Progenitor cell of endocrine pancreas (in vitro differentiated cells): ENCODE measurements around the gene PTPRR. TPM values are rescaled to one million over a fixed set of nuclear protein-coding genes. Genes with fewer than 3 reads are reported as not detected.

Source experiments
- DNase-seq: peaks from one replicate; pipeline ENCODE4 v3.0.0; 2021; ENCODE audit warnings: low spot score; ENCODE audit not compliant: unreplicated experiment
- H3K27ac Mint-ChIP-seq: 2 replicates; pipeline ENCODE4 v1.8.0; 2021; ENCODE audit warnings: mild to moderate bottlenecking, moderate library complexity, mixed read lengths
- H3K27me3 Mint-ChIP-seq: 2 replicates; pipeline ENCODE4 v1.8.0; 2021; ENCODE audit warnings: mixed read lengths
- H3K36me3 Mint-ChIP-seq: 2 replicates; pipeline ENCODE4 v1.8.0; 2022; ENCODE audit warnings: mixed read lengths; ENCODE audit not compliant: insufficient read depth
- H3K4me1 Mint-ChIP-seq: 2 replicates; pipeline ENCODE4 v1.8.0; 2021; ENCODE audit warnings: low read depth, mixed read lengths
- H3K4me3 Mint-ChIP-seq: 2 replicates; pipeline ENCODE4 v1.8.0; 2021; ENCODE audit warnings: low read depth, mild to moderate bottlenecking, moderate library complexity, mixed read lengths
- H3K9me3 Mint-ChIP-seq: 2 replicates; pipeline ENCODE4 v1.8.0; 2021; ENCODE audit warnings: low read depth, mixed read lengths
- CTCF ChIP-seq: fragments of 200-600 bp; sonication (generic); IDR thresholded peaks from one replicate; pipeline ENCODE4 v1.5.0; 2021; ENCODE audit warnings: antibody characterized with exemption, mild to moderate bottlenecking; ENCODE audit not compliant: unreplicated experiment
- total RNA-seq: library from RNA; stranded (reverse); gene quantifications from 2 replicates; pipeline ENCODE4 v1.2.1, GENCODE V29; 2021

The PTPRR gene
- total RNA-seq, 1 donor from 2014 or later, result 0.38 TPM

GRCh38 chr12:70683976-70684375, 236.6 kb downstream of the PTPRR start:
- no peak overlapping the region for H3K4me3 Mint-ChIP-seq
- DNase-seq, result no peak
- H3K27me3 Mint-ChIP-seq, result no peaks in the 10 kb centered on the region
- no peak for TF ChIP-seq CTCF
- H3K9me3 Mint-ChIP-seq, result no peaks in the 10 kb centered on the region
- no peak overlapping the region for H3K27ac Mint-ChIP-seq
- no peaks in the 10 kb centered on the region for H3K4me1 Mint-ChIP-seq
- no peaks in the 10 kb centered on the region for H3K36me3 Mint-ChIP-seq

GRCh38 chr12:70671698-70672097, 248.8 kb downstream of the PTPRR start:
- H3K36me3 Mint-ChIP-seq, result no peaks in the 10 kb centered on the region
- H3K4me1 Mint-ChIP-seq, result no peaks in the 10 kb centered on the region
- no peaks in the 10 kb centered on the region for H3K27me3 Mint-ChIP-seq
- H3K27ac Mint-ChIP-seq, result no peak overlapping the region
- TF ChIP-seq CTCF, result no peak
- H3K4me3 Mint-ChIP-seq, result no peak overlapping the region
- peaks cover 4% of the 10 kb centered on the region for H3K9me3 Mint-ChIP-seq
- DNase-seq, result no peak

GRCh38 chr12:70670948-70671347, 249.6 kb downstream of the PTPRR start:
- TF ChIP-seq CTCF, result no peak
- Mint-ChIP-seq H3K9me3 (peaks cover 4% of the 10 kb centered on the region), H3K4me1 (no peaks in the 10 kb centered on the region), H3K27me3 (no peaks in the 10 kb centered on the region), H3K4me3 (no peak overlapping the region), H3K27ac (no peak overlapping the region), H3K36me3 (no peaks in the 10 kb centered on the region)
- DNase-seq, result no peak

DNA sequence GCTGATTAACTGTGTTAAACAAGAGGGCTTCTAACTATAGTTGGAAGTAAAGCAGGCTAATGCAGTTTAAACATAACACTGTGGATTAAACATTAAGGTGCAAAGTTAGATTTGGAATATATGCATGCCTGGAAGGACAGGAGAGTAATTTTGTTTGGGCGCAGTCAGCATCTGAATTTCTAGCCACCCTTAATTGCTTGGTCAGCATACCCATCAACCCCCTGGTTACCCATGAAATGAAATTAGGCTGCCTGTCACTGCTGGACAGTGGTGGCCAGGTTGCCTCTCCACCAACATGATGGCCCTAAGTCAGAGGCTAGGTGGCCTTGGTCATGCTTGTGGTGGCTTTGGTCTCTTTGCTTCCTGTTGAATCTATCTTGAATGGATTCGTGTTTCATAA, 253.3 kb downstream of the PTPRR start:
- no peak overlapping the region for H3K27ac Mint-ChIP-seq
- H3K4me3 Mint-ChIP-seq, result no peak overlapping the region
- no peak for DNase-seq
- no peaks in the 10 kb centered on the region for H3K9me3 Mint-ChIP-seq
- peaks cover 3% of the 10 kb centered on the region for H3K27me3 Mint-ChIP-seq
- TF ChIP-seq CTCF, result no peak
- H3K4me1 Mint-ChIP-seq, result no peaks in the 10 kb centered on the region
- no peaks in the 10 kb centered on the region for H3K36me3 Mint-ChIP-seq

DNA sequence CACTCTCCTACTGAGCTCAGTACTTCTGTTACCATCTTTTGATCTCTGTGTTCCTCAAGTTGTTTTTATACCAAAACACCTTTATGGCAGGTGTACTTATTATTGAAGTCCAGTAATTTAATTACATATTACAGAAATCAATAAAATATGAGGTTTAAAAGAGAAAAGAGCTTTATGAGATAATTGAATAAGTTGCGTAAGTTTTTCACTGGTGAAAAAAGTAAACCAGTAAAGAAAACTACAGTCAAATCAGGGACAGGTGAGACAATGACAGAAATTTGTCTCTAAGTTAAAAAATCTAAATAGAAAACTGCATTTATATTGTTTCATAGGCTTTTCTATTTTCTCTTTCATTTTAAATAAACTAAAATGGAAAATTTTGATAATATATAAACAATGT, 254.2 kb downstream of the PTPRR start:
- TF ChIP-seq CTCF, result no peak
- no peaks in the 10 kb centered on the region for H3K36me3 Mint-ChIP-seq

More for the DNA sequence above, 254.2 kb downstream of the PTPRR start:
- Mint-ChIP-seq H3K27me3 (peaks cover 3% of the 10 kb centered on the region), H3K9me3 (no peaks in the 10 kb centered on the region), H3K4me3 (no peak overlapping the region), H3K27ac (no peak overlapping the region), H3K4me1 (no peaks in the 10 kb centered on the region)
- DNase-seq, result no peak
